GM23338 (cell line): Measurements from ENCODE around the gene TSPAN10. TPM values are rescaled to one million over a fixed set of nuclear protein-coding genes. Genes with fewer than 3 reads are reported as not detected.

Experiments used
- ATAC-seq: fragments of 200-7000 bp; cut with Tn5 transposase; 3 replicates; pipeline ENCODE4 v1.9.1; 2020
- DNase-seq: peaks from one replicate; pipeline ENCODE4 v3.0.0-alpha.2; 2015; ENCODE audit warnings: low spot score
- H2AFZ ChIP-seq: fragments of 200-600 bp; sonication (generic); 2 replicates; pipeline ENCODE4 v1.8.0; 2016; ENCODE audit warnings: antibody characterized with exemption, mild to moderate bottlenecking, moderate library complexity
- H3F3A ChIP-seq: fragments of 200-600 bp; sonication (generic); replicated peaks from 2 replicates; pipeline ENCODE4 v1.8.0; 2017; ENCODE audit warnings: antibody characterized with exemption, mixed run types, low read depth
- H3K27ac ChIP-seq: fragments of 200-600 bp; sonication (generic); 2 replicates; pipeline ENCODE4 v1.6.1; 2016; ENCODE audit warnings: low read depth
- H3K27me3 ChIP-seq: fragments of 200-600 bp; sonication (generic); 2 replicates; pipeline ENCODE4 v1.8.0; 2016; ENCODE audit warnings: mild to moderate bottlenecking, mixed run types, moderate library complexity; ENCODE audit not compliant: insufficient read depth
- H3K36me3 ChIP-seq: fragments of 200-600 bp; sonication (generic); 2 replicates; pipeline ENCODE4 v1.8.0; 2016; ENCODE audit warnings: mild to moderate bottlenecking; ENCODE audit not compliant: insufficient read depth
- H3K4me1 ChIP-seq: fragments of 200-600 bp; sonication (generic); 2 replicates; pipeline ENCODE4 v1.8.0; 2016; ENCODE audit warnings: mild to moderate bottlenecking, moderate library complexity; ENCODE audit not compliant: insufficient read depth
- H3K4me2 ChIP-seq: fragments of 200-600 bp; sonication (generic); 2 replicates; pipeline ENCODE4 v1.7.1; 2017; ENCODE audit warnings: mixed run types
- H3K4me3 ChIP-seq: fragments of 200-600 bp; sonication (generic); 2 replicates; pipeline ENCODE4 v1.6.1; 2016; ENCODE audit warnings: mixed run types
- H3K79me2 ChIP-seq: fragments of 200-600 bp; sonication (generic); replicated peaks from 2 replicates; pipeline ENCODE4 v1.8.0; 2017; ENCODE audit warnings: mild to moderate bottlenecking; ENCODE audit not compliant: insufficient read depth
- H3K9me2 ChIP-seq: fragments of 200-600 bp; sonication (generic); 2 replicates; pipeline ENCODE4 v1.8.0; 2017; ENCODE audit not compliant: insufficient read depth
- H4K20me1 ChIP-seq: fragments of 200-600 bp; sonication (generic); replicated peaks from 2 replicates; pipeline ENCODE4 v1.8.0; 2017; ENCODE audit warnings: mild to moderate bottlenecking; ENCODE audit not compliant: insufficient read depth
- H3K27ac Mint-ChIP-seq: 2 replicates; pipeline ENCODE4 v1.8.0; 2020; ENCODE audit warnings: inconsistent platforms, mild to moderate bottlenecking, moderate library complexity, mixed read lengths
- H3K27me3 Mint-ChIP-seq: 3 replicates; pipeline ENCODE4 v1.8.0; 2022; ENCODE audit warnings: low read depth, mild to moderate bottlenecking, moderate library complexity, mixed read lengths, inconsistent platforms; ENCODE audit not compliant: insufficient read depth, poor library complexity
- H3K36me3 Mint-ChIP-seq: 3 replicates; pipeline ENCODE4 v1.8.0; 2021; ENCODE audit warnings: low read depth, mild to moderate bottlenecking, inconsistent platforms, moderate library complexity, mixed read lengths
- H3K4me1 Mint-ChIP-seq: 3 replicates; pipeline ENCODE4 v1.8.0; 2020; ENCODE audit warnings: mild to moderate bottlenecking, inconsistent platforms, mixed read lengths
- H3K4me3 Mint-ChIP-seq: 3 replicates; pipeline ENCODE4 v1.8.0; 2021; ENCODE audit warnings: moderate library complexity, mild to moderate bottlenecking, inconsistent platforms, mixed read lengths
- H3K9me3 Mint-ChIP-seq: 3 replicates; pipeline ENCODE4 v1.8.0; 2020; ENCODE audit warnings: moderate library complexity, mild to moderate bottlenecking, inconsistent platforms, mixed read lengths
- CREB1 ChIP-seq: fragments of 250-450 bp; sonication (Bioruptor Pico); IDR thresholded peaks from 2 replicates; pipeline ENCODE4 v1.5.0; 2020; ENCODE audit warnings: low read depth, mild to moderate bottlenecking, moderate library complexity
- EZH2 ChIP-seq: fragments of 200-600 bp; sonication (generic); IDR thresholded peaks from one replicate; pipeline ENCODE4 v1.8.0; 2017; ENCODE audit warnings: antibody characterized with exemption, mild to moderate bottlenecking, low read depth; ENCODE audit not compliant: unreplicated experiment
- EZH2phosphoT487 ChIP-seq: fragments of 200-600 bp; sonication (generic); IDR thresholded peaks from one replicate; pipeline ENCODE4 v1.8.1; 2018; ENCODE audit warnings: antibody characterized with exemption; ENCODE audit not compliant: unreplicated experiment
- POLR2AphosphoS5 ChIP-seq: IDR thresholded peaks from 2 replicates; pipeline ENCODE4 v1.6.1; 2016; ENCODE audit warnings: antibody characterized with exemption, low read depth
- STAT1 ChIP-seq: IDR thresholded peaks from one replicate; pipeline ENCODE4 v1.6.1; 2016; ENCODE audit warnings: antibody characterized with exemption; ENCODE audit not compliant: unreplicated experiment
- ZNF114 ChIP-seq: fragments of 250-450 bp; sonication (Bioruptor Pico); IDR thresholded peaks from 2 replicates; pipeline ENCODE4 v1.5.0; 2020; ENCODE audit warnings: mild to moderate bottlenecking, moderate library complexity
- ZNF331 ChIP-seq: fragments of 250-450 bp; sonication (Bioruptor Pico); IDR thresholded peaks from 2 replicates; pipeline ENCODE4 v1.5.0; 2020; ENCODE audit warnings: low read depth, mild to moderate bottlenecking, moderate library complexity
- ZNF462 ChIP-seq: fragments of 250-450 bp; sonication (Bioruptor Pico); IDR thresholded peaks from 2 replicates; pipeline ENCODE4 v1.5.0; 2020; ENCODE audit warnings: mild to moderate bottlenecking, moderate library complexity
- polyA plus RNA-seq: library from polyadenylated mRNA; unstranded; fragments of >200 nt; fragmentation: Nextera tagmentation; extraction: Ambion mirVana; gene quantifications from 2 replicates; pipeline ENCODE4 v1.2.1, GENCODE V29; 2016
- total RNA-seq: library from RNA; depleted of rRNA; stranded (reverse); fragments of >200 nt; shearing (Covaris generic); gene quantifications from 2 replicates; pipeline ENCODE4 v1.2.3, GENCODE V29; 2014
- TF ChIP-seq, protein P1 (sequence below): IDR thresholded peaks from 2 replicates; pipeline ENCODE4 v1.6.1; 2016; ENCODE audit warnings: antibody characterized with exemption

Gene TSPAN10
- total and polyA plus RNA-seq, 2 experiments from 2014 or later = 0.66 to 1.2 TPM

- Mint-ChIP-seq H3K27me3 (no peaks in the 10 kb centered on the region), H3K27ac (no peak overlapping the region), H3K4me1 (no peaks in the 10 kb centered on the region), H3K9me3 (no peaks in the 10 kb centered on the region), H3K4me3 (no peak overlapping the region), H3K36me3 (peaks cover 76% of the 10 kb centered on the region)
- Histone ChIP-seq H4K20me1 (peaks cover 41% of the 10 kb centered on the region), H3K27ac (no peak overlapping the region), H3K4me3 (no peak overlapping the region), H3F3A (peaks cover 6% of the 10 kb centered on the region; the same call in 1 of the 2 replicates), H3K9me2 (no peaks in the 10 kb centered on the region), H3K27me3 (no peaks in the 10 kb centered on the region), H3K79me2 (peaks cover 31% of the 10 kb centered on the region), H3K36me3 (peaks cover 67% of the 10 kb centered on the region), H3K4me1 (no peaks in the 10 kb centered on the region), H2AFZ (no peak overlapping the region), H3K4me2 (no peak overlapping the region)
- TF ChIP-seq, protein P1, sequence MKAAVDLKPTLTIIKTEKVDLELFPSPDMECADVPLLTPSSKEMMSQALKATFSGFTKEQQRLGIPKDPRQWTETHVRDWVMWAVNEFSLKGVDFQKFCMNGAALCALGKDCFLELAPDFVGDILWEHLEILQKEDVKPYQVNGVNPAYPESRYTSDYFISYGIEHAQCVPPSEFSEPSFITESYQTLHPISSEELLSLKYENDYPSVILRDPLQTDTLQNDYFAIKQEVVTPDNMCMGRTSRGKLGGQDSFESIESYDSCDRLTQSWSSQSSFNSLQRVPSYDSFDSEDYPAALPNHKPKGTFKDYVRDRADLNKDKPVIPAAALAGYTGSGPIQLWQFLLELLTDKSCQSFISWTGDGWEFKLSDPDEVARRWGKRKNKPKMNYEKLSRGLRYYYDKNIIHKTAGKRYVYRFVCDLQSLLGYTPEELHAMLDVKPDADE = no peak
- TF ChIP-seq EZH2phosphoT487 = no peak
- no peak for TF ChIP-seq CREB1 (CRISPR knock-in tag)
- TF ChIP-seq ZNF114 (CRISPR knock-in tag) = no peak
- TF ChIP-seq STAT1 = no peak
- ATAC-seq (no peak), DNase-seq (no peak)
Measured at GRCh38 chr17:81608605-81609004, 28.4 kb upstream of the TSPAN10 start.

GRCh38 chr17:81609541-81610311 lies 27.3 kb upstream of the TSPAN10 start:
- Histone ChIP-seq H4K20me1 (peaks cover 44% of the 10 kb centered on the region), H3K9me2 (no peaks in the 10 kb centered on the region), H3K27ac (no peak overlapping the region), H3K79me2 (peaks cover 42% of the 10 kb centered on the region), H3K36me3 (peaks cover 55% of the 10 kb centered on the region), H3F3A (peaks cover 4% of the 10 kb centered on the region; the same call in 1 of the 2 replicates), H3K4me3 (no peak overlapping the region), H3K4me1 (no peaks in the 10 kb centered on the region), H2AFZ (no peak overlapping the region), H3K4me2 (no peak overlapping the region), H3K27me3 (no peaks in the 10 kb centered on the region)
- Mint-ChIP-seq H3K27me3 (peaks cover 6% of the 10 kb centered on the region), H3K36me3 (peaks cover 78% of the 10 kb centered on the region), H3K4me3 (no peak overlapping the region), H3K27ac (no peak overlapping the region), H3K9me3 (no peaks in the 10 kb centered on the region), H3K4me1 (no peaks in the 10 kb centered on the region)
- ATAC-seq (peak; percentile 40; the same call in 2 of the 3 replicates), DNase-seq (peak; percentile 31)
- TF ChIP-seq, protein P1 = no peak
- no peak for TF ChIP-seq ZNF331 (CRISPR knock-in tag)
- TF ChIP-seq POLR2AphosphoS5 = no peak
- no peak for TF ChIP-seq ZNF462 (CRISPR knock-in tag)
- TF ChIP-seq EZH2 = no peak
- no peak for TF ChIP-seq ZNF114 (CRISPR knock-in tag)
